ENCODE measurements around the gene ALG1L2. TPM values are rescaled to one million over a fixed set of nuclear protein-coding genes. Genes with fewer than 3 reads are reported as not detected.
"Not testable (repeated sequence)": the region's sequence is repeated elsewhere in the genome, so short reads cannot be mapped to it uniquely, and the experiment has no call there.

Gene ALG1L2
- total RNA-seq: 1 to 10 TPM in 3 of 7 donors, under 1 TPM in 1, not detected in 3; 0.74 to 2.4 (median 1.8) TPM
- polyA plus RNA-seq: not detected
- long read RNA-seq, donor 1: 0 reads
- long read RNA-seq, donor 2: 0 reads

GRCh38 chr3:130081351-130081881 lies at the start of gene ALG1L2:
Gene ALG1L2, plus strand, starts transcription at chr3:130081831. Its CDS starts 186 bp downstream, at chr3:130082017.
- Histone ChIP-seq H3K27ac (peak within 1 kb of the TSS in 5 of 8 donors; percentile 32 to 68 (median 46)), H3K9me3 (no peaks in the 10 kb centered on the region), H3K4me1 (peaks cover 0 to 15% (median 0%) of the 10 kb centered on the region in 6 donors), H3K4me3 (no peak within 1 kb of the TSS), H3K27me3 (replicated peaks in 1 of 7) (peaks cover 0 to 6% (median 0%) of the 10 kb centered on the region in 7 donors), H3K36me3 (no peaks in the 10 kb centered on the region)
- peak in 1 of 3 donors; percentile 55 for TF ChIP-seq POLR2AphosphoS5 (IDR thresholded peaks at IDR 0.05)
- no peak for TF ChIP-seq CTCF (IDR thresholded peaks at IDR 0.05 in 8 of 11, conservative IDR thresholded peaks at IDR 0.05 in 3 of 11)
- WGBS, 5 donors: 6 to 14% (median 12%) methylated on average over 7 of the region's 7 CpGs
- intact Hi-C loops (cut with DNase I; ENCODE audit: low total_unique reads): no loop called here
- DNase-seq: no peak

- WGBS, 5 donors: 68 to 81% (median 72%) methylated on average over 11 to 13 of the region's 13 CpGs
Observed at GRCh38 chr3:130037126-130037815, 44.4 kb upstream of the ALG1L2 start.

GRCh38 chr3:130042736-130043135 lies 38.9 kb upstream of the ALG1L2 start:
- DNase-seq; H3K36me3 ChIP-seq; intact Hi-C loops (cut with DNase I; ENCODE audit: low total_unique reads); H3K9me3 ChIP-seq; H3K27ac ChIP-seq; H3K4me1 ChIP-seq; H3K27me3 ChIP-seq (replicated peaks in 1 of 7); H3K4me3 ChIP-seq: not testable (repeated sequence)
- 74 to 93% (median 83%) methylated on average over 3 of the region's 3 CpGs for WGBS, 5 donors

More at GRCh38 chr3:130037126-130037815, 44.4 kb upstream of the ALG1L2 start:
- H3K27ac ChIP-seq; H3K9me3 ChIP-seq; H3K4me1 ChIP-seq; DNase-seq; H3K4me3 ChIP-seq; H3K36me3 ChIP-seq; intact Hi-C loops (cut with DNase I; ENCODE audit: low total_unique reads); H3K27me3 ChIP-seq (replicated peaks in 1 of 7): not testable (repeated sequence)

- H3K27me3 ChIP-seq (replicated peaks in 1 of 7); H3K9me3 ChIP-seq; H3K4me1 ChIP-seq; DNase-seq; H3K27ac ChIP-seq; H3K4me3 ChIP-seq; H3K36me3 ChIP-seq; intact Hi-C loops (cut with DNase I; ENCODE audit: low total_unique reads): not testable (repeated sequence)
- WGBS, 5 donors: 34 to 54% (median 44%) methylated on average over 6 of the region's 6 CpGs
Observed at GRCh38 chr3:130043658-130044057, 38.0 kb upstream of the ALG1L2 start.

GRCh38 chr3:130044370-130044769 lies 37.3 kb upstream of the ALG1L2 start:
- Histone ChIP-seq H3K4me3 (no peak overlapping the region), H3K27ac (no peak overlapping the region), H3K4me1 (peaks cover 0 to 5% (median 0%) of the 10 kb centered on the region in 6 donors), H3K9me3 (no peaks in the 10 kb centered on the region), H3K36me3 (no peaks in the 10 kb centered on the region), H3K27me3 (replicated peaks in 1 of 7) (no peaks in the 10 kb centered on the region)
- WGBS, 5 donors: 66 to 97% (median 85%) methylated on average over 3 to 11 of the region's 11 CpGs
- intact Hi-C loops (cut with DNase I; ENCODE audit: low total_unique reads): no loop called here
- no peak for TF ChIP-seq CTCF (IDR thresholded peaks at IDR 0.05 in 8 of 11, conservative IDR thresholded peaks at IDR 0.05 in 3 of 11)
- TF ChIP-seq POLR2A (IDR thresholded peaks at IDR 0.05): no peak
- no peak for TF ChIP-seq POLR2AphosphoS5 (IDR thresholded peaks at IDR 0.05)
- DNase-seq: no peak

Measured in spleen (tissue), 13 donors.